CD4-positive, alpha-beta T cell treated with Interleukin-15 for 1 hour (primary cell): ENCODE results near the gene DENND2D.

Source experiments
- DNase-seq: peaks from one replicate; pipeline ENCODE4 v3.0.0-alpha.2; 2020

Gene DENND2D

DNA sequence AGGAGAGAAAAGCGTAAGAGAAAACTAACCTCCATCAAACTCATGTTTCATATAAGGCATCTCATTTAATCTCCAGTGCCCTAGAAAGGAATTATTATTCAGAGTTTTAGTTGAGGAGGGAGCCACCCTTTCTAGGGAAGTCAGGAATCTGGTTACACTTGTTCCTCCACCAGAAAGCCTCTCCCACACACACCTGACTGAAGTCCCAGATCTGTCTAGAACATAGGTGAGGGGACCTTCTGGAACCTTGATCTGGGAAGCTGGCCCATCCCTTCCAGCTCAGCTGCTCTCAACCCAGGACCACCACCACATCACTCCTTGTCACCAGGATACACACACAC, 1.9 kb upstream of the DENND2D start:
- DNase-seq, result no peak

DNA sequence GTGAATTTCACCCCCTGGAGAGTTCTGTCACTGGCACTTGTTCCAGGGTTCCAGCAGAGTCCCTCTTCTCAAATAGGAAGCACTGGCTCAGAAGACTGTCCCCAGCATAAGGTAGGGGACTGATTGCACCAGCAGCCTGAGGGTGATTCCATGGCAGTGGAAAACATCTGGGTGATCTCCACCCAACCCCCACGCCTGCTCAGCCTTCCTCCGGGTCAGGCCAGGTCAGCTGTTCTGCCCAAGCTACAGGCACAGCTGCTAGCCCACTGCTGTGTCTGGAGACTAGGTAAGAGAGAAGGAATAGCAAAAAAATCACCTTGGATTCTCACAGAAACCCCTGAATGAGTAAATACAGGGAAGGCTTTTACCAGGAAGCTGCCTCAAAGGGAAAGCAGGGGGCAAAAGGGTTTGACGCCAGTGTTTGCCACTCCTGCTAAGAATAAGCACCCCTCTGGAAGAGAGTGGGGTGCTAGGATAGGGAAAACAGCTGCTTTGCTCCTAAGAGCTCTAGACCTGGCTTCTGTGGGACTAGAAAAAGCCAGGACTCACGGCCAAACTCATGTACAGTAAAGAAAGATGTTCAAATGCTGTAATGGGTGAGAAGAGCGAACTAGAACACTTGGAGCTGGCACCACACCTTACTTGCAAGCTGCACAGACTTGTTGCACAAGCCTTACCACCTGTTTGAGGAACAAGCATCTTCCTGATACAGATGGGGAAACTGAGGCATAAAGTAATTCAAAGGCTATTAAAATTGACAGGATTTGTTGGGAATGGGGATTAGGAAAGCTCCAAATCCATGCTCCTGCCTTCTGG, 1.0 kb upstream of the DENND2D start:
- no peak for DNase-seq

DNA sequence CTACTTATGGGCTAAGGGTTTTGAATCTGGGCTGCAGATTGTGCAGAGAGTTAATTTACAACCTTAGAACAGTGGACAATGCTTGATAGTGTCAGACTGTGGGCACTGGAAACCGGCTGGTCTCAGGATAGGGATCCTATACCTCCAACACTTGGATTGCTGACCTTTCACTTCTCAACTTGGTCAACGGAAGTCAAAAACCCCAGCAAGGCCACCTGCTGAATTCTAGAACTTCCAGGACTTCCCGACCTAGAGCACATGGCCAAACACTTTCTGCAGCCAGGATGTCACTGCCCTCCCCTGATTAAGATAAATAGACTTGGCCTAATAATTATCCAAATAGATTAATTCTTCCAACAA, 336 bp upstream of the DENND2D start:
- no peak for DNase-seq

DNA sequence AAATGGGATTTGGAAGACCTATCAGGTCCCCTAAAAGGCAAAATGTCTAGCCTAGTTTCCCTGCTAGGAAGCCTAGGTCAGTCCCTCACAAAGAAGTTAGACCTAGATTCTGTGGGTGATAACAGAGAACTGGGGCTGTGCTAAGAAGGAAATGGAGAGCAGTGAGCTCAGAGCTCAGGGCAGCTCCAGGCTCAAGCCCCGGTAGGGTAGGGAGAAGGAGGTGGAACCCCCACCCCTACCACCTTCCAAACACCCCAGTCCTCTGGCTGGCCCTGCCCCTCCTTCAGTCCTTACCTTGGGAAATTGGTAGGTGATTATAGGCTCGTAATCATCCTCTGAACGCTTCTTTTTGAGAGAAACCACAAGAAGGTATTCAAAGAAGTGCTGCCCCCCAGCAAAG, 1.1 kb downstream of the DENND2D start:
- DNase-seq, result no peak

DNA sequence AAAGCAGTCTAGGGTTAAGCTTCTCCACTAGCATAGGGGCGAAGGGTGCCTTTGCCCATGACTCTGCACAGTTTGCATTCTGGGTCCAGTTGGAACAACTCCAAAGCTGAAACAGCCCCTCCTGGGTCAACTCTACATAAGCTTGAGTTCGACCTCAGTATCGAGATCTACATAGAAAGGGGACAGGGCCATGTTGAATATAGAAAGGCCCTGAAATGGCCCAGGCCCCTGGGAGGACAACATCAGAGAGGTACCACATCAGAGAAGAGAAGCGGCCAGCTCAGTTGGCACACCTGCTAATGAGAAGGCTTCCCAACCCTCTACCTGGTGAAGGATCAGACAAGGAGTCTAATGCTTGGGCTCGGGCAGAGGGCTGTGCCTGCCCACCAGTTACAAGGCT, 1.6 kb downstream of the DENND2D start:
- DNase-seq, result no peak

DNA sequence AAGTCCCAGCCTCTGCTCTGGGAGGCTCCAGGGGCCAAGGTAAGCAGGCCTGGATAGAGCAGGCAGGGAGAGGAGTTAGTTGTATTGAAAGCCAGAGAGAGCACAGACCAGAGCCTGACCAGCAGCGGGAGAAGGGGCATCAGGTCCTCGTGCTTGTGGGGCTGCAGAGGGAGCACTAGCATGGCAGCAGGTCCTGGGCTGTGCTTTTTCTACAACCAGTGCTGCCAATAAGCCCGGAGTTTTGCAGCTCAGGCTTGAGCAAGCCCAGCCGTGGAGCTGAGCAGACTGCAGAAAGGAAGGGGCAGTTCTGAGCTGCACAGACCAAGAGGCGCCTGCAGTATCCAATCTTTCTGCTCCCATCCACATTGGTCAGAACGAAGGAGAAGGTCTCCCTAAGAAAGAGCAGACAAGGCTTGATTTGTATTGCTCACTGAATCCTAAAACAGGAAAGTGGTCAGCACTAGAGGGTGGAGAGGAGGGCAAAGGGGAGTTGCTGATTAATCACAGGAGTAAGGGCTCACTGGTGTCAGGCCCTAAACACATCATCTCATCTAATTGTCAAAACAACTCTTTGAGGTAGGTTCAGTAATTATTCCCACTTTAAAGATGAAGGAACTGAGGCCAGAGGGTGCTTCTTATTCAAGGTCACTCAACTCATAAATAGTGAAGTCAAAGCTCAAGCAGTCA, 2.7 kb downstream of the DENND2D start:
- peak; percentile 70 for DNase-seq

DNA sequence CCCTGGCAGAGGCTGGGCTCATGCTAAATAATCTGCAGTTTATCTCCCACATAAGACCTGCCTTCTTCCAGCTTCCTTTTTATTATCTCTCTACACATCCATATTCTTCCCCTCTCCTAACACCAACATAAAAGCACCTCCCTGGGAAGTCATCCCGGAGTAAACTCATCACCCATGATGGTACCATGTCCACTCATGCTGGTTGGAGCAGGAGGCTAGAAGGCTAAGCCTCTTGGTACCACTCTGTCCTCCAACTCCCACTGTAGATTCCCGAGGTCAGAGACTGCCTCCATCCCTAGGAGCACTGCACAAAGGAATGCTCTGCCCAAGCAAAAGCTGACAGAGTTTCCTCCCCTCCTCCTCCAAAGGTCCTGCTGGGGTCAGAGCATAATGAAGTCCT, 4.2 kb downstream of the DENND2D start:
- no peak for DNase-seq

DNA sequence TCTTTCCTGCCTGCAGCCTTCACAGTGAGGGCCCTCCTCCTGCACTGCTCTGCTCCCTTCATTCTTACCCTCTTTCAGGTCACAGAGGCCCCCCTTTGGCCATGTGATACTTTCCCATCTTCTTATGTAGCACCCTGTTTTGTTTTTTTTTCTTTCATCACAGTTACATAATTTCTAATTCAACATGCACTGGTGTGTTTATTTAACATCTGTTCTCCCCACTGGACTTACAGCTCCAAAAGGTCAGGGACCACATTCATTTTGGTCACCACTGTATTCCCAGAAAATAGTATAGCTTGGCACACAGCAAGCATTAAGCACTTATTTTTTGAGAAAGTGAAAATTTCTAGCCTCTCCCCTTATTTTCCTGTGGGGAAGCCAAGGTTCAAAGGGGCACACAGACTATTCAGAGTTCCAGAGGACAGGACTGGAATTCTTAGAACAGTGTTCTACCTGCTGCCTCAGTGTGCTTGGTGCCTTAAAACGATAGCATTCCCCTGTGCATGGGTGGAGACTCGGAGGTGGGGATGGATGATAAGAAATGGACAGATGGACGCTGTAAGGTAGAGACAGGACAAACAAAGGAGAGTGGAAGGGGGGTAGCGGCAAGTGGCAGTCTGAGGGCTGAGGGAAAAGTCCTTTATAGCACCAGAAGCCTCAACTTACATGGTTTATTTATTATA, 5.3 kb downstream of the DENND2D start:
- DNase-seq, result no peak

DNA sequence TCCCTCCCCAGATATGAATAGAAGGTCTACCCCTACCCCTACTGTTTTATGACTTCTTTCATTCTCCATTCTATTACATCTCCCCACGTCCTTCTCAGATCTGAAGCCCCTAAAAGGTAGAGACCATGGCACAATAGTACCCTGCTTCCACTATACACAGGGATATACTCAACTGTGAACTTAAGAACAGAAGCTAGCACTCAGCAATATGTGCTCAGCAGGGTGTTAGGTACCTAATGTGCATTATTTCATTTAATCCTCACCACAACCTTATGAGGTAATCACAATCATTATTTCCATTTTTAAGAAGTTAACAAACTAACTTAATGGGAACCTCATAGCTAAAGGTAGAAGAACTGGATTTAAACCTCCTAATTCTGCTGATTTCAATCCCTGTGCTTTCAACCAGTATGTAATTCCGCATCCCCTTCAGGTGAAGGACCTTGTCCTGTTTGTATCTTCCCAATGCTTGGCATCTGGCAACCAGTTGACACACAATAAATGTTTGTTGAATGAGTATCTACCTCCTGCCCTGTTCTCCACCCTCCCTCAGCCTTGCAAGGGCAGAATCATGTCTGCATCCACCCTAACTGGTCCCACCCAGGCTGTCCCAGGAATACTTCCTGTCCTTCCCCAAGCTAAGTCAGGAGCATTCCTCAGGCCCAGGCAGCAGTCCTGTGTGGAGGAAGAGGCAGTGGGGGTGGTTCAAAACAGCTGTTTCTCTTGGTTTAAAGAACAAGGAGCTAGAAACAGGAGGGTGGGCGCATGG, 6.5 kb downstream of the DENND2D start:
- DNase-seq, result no peak

DNA sequence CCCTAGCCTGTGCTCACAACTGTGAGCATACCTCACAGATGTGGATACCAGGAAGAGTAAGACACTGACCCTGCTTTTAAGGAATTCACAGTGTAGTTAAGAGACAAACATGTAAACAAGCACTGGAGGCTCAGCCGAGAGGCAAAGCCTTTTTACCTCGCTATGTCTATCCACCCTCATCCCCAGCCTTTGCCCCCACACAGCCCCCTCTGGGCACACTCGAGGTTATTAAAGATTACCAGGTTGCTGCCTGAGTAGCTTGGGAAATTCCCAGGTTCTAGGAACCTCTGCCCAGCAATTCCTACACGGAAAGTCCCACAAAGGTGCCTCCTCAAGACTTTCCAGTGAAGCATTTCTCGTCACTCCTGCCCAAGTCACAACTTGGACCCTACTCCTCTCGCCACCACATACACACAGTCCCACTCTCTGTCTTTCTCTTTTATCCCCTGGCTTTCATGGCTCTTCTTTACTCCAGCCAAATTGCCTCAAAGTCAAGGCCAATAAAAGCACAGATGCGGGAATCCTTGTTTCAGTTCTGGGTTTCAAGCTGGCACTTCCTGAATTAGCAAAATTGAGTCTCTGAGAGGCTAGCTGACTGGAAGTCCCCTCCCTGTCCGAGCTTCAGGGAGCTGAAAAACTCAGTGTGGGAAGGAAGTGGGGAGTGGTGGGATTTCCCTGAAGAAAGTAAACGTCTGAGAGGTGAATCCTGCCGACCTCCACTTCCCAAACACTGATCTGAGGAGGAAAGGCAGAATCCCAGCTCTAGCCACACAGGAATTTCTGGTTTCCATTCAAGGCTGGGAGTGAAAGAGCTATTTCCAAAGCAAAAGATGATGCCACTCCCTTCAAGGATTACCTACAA, 7.6 kb downstream of the DENND2D start:
- peak; percentile 42 for DNase-seq

DNA sequence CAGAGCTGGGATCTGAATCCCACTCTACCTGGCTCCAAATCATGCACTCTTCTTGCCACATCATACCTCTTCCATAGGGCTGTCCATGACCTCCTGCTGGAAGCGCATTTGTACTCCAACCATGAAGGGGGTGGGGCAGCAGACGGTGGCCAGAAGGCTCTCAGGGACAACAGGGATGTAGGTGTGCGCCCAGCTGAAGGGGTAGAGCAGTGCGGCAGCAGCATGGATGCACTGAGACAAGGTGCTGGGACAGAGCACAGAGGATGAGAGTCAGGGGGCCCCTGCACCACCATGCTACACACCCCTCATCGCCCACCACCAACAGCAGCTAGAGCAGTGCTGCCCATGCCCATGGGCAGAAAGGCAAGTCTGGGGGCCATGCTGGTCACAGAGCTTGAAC, 8.4 kb downstream of the DENND2D start:
- no peak for DNase-seq

DNA sequence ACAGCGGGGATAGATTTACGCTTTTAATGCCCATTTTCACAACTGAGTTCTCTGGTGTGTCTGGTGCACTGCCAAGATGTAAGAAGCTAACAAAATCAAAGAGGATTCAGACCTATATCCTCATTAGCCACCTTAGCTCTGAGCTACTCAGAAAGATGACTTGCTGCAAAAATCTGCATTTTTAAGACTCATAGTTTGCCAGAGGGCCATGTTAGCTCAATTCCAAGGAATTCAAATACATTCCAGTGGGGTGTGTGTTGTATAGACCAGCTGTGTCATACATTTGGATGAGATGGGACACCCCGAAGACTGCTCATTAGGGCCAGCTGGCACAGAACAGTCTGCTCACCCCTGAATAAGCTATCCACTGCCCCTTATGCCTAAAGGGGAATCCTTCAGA, 8.9 kb downstream of the DENND2D start:
- no peak for DNase-seq

DNA sequence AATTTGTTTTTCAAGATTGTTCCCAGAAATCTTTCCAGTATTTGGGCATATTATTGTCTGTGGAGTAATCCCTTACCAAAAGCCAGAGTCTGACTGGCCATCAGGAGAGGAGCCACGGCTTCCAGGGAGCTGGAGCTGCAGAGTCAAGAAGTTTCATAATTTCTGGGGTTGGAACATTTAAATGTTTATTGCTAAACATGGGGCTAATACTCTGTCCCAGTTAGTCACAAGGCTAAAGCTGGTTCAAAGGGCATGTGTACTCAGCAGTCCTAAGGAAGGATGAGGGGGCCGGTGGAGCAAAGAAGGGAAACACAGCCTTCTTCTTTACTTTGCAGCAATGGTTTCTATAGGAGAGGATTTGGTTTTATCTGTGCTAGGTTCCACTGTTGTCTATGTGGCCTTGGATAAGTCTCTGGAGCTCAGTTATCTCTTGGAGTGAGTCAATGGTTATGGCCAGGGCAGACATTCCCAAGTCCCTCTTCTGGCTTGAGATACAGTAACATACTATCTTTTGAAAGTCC, 9.5 kb downstream of the DENND2D start:
- DNase-seq, result no peak

DNA sequence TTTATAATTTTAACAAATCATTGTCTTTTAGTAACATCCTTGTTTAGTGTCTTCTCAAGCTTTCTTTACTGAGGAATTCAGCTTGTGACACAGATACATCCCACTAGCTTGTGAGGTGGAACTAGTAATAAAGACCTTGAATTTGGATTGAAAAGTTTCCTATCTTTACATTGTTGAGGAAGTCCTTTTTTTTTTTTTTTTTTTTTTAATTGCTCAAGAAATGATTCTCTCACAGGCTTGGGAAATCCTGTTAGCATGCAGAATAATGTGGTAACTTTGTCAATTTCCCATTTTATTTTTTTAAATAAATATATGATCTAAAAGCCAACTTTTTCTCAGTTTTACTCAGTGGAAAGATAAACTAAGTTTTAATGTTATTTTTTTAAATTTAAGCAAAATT, 15.8 kb downstream of the DENND2D start:
- DNase-seq, result no peak

DNA sequence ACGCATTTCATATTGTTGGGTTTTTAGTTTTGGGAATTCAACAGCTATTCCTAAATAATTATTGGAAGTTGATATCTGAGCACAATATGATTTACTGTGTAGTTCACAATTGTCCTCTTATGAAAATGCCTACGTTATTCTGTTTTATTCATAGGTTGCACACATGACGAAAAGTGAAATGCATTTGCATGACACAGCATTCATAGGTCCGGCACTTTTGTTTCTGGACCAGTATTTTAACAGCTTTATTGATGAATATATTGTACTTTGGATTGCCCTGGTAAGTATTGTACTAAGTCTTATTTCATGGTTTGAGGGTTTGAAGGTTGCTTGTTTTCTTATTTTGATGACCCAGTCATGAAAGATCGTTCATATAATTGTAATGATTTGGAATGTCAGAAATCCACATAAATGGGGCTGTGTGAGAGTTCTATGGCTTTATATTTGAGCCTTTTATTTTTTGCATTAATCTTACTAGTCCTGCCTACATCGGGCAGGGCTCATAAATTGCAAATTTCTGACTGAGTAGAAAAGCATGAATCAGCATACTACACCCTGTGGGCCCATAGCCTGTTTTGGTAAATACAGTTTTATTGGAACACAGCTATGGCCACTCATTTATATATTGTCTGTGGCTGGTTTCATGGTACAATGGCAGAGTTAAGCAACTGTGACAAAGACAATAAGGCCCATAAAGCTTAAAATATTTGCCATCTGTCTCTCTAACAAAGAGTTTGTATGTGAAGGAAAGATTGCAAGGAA, 17.0 kb downstream of the DENND2D start:
- DNase-seq, result no peak

DNA sequence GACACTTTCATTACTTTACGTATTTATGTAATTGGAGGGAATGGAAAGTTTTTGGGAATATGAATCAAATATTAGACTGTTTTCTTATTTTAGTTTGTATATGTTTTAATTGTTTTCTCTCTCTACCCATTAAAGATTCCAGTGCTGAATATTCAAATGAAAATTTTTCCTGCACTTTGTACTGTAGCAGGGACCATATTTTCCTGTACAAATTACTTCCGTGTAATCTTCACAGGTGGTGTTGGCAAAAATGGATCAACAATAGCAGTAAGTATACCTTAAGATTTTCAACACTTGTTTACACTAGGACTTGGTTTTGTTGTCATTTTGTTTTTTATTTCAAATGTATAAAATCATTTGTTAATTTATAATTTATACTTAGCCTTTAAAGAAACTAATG, 18.4 kb downstream of the DENND2D start:
- DNase-seq, result no peak

DNA sequence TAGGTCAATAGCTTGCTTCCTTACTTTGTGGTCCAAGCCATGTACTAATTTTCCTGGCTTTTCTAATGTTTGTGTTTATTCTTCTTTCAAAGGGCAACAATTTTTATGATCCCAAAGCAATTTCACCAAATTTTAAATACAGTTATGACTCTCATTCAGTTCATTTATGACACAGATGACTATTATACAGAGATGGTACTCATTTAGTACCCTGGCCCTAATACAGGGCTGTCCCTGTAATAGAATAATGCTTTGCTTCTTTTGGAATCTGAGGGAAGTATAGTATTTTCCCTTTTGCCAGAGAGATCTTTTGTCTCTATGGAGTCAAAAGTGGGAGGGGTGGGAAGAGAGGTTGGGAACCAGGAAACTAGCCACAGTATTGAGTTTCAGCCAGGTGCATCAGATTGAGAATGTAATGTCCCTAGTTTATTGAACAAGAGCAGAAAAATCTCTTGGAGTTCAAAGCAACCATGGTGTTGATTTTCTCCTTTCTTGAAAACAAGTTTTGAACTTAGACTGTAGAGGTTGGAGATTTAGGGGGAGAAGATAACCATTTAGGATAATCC, 20.4 kb downstream of the DENND2D start:
- DNase-seq, result no peak

DNA sequence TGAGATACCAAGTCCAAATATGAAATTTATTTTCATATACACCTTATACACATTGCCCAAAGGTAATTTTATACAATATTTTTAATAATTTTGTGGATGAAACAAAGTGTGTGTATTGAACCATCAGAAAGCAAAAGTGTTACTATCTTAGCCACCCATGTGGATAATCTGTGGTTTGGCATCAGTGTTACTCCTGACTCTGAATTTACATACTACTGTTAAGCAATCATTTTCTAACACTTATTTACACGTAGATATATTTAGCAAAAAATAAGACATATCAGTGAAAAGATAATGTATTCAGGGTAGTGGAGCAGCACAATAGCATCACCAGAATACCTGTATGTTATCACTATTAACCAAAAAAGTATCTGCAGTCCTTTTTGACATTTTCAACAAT, 23.8 kb downstream of the DENND2D start:
- no peak for DNase-seq

DNA sequence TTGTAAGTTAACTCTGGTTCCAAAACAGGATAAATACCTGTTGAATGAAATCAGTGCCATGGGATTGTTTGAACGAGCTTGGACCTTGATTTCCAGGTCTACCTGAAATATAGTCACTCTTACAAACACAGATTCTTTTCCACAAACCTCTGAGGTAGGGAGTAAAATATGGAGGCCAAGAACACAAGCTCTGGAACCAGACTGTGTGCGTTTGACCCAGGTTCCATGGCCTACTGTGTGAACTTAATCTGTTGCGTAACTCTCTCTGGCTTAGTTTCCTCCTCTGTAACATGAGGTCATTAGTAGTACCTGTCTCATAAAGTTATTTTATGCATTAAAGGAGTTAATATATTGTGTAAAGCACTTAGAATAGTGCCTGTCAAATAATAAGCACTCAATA, 25.1 kb downstream of the DENND2D start:
- DNase-seq, result no peak

DNA sequence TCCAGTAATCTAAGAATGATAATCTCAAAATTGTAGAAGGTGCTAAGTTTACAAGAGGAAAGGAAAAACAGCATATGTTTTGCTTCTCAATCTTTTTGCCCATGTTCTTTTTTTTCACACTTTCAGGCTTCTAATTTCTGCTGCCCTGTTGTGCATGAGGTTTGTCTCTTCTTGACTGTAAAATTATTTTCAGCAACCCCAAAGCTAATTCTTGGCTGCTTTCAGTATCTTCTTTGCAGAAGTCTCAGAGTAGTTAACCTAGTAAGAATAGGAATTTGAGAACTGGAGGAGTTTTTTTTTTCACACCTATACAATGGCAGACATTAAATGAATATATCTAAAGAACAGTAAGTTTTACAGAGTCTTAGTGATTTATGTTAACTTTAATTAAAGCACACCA, 26.4 kb downstream of the DENND2D start:
- DNase-seq, result no peak

DNA sequence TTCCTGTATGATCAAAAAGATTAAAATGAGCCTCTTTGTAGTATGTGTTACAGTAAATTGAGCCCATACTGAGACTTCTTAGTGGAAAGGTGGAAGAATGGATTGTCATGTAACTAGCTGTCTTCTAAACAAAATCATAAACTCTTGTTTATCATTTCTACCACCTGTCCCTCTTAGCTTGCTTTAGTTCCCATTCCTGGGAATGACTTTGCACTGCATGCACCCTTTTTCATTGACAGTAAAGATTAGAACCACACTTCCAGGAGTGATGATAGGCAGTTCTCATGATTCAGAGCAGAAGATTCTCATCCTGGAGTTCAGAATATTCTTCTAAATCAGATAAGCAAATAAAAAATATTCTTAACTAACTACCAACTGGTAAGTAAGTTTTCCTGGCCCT, 28.0 kb downstream of the DENND2D start:
- DNase-seq, result no peak
